GM21576 (cell line): ENCODE data around the gene OSBPL1A.

Experiments used
- ATAC-seq: cut with Tn5 transposase; IDR thresholded peaks from one replicate; pipeline ENCODE4 v1.9.1; 2021; ENCODE audit warnings: mild to moderate bottlenecking, moderate library complexity; ENCODE audit not compliant: unreplicated experiment

Gene OSBPL1A

DNA sequence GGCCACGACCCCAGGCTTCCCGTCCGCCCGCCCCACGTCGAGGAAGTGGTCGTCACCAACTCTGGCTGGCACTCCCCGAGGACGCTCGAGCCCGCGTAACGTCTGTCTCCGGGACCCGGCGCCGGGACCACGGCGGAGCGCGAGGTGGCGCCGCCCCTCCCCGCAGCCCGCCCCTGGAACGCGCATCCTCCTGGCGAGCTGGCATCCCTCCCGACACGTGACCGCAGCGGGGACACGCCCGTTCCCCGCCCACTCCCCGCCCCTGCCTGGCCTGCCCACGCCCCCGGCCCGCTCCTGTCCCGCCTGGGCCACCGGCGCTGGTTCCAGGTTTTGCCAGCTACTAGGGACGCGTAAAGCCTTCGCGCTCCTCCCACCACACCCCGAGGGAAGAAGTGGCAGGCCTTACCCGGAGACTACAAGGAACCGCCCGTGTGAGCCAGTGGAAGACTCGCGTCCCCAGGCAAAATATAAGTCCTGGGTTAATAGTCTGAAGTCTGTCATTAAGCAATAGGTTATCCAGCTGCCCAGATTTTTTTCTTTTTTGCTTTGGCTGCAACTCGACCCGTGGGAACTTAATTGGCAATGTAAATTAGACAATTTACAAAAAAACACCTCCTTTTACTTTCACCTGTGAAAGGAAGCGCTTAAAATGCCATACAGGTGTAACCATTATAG is at the start of gene OSBPL1A:
Gene OSBPL1A (minus strand): TSS at position 131 of the 675 bp plus-strand sequence. CDS start 20,291 bp downstream, outside the sequence.
- no peak for ATAC-seq

DNA sequence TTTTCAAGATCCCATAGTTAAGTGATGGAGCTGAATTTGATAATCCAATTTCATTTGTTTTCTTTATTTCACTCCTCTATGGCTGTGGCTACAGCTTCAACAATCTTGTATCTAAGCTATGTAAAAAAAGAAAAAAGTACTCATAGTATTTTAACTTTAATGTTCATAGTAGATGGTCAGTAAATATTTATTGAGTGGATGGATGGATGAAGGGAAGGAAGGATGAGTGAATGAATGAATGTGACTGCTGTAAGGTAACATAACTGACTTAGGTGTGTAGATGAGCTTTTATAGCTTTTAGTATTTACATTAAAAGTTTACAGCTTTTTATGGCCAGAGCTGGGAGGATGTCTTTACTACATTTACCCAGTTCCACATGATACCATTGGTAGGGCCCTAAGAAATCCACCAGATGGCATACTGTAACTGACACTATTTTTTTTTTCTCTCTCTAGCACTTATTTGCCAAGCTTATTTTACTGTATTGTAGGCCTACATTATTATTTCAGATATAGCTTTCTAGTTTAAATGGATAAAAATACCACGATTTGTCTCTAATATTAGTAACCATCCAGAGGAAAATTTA is 49.4 kb upstream of the OSBPL1A start:
- no peak for ATAC-seq

GRCh38 chr18:24446453-24446852 is 48.8 kb upstream of the OSBPL1A start:
- peak; percentile 66 for ATAC-seq

DNA sequence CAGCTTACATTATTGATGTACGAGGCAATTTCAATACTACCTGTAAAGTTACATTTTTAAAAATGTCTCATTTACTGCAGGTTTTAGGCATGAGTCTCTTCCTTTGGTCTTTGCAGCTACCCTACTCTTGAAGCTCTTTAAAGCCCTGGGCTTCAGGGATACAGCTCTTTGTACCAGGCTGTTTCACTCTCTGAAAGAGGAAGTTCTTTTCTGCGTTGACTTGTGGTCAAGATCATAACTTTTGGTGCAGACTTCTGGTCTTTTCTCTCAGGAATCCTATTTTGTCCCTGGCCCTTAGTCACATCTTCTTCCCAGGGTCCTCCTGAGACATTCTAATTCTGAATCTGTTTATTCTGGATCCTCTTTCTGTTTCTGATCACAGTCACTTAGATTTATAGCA is 46.2 kb upstream of the OSBPL1A start:
- ATAC-seq, result peak; percentile 71

- ATAC-seq, result no peak
These were observed 39.3 kb upstream of the OSBPL1A start for GRCh38 chr18:24436939-24437338.

DNA sequence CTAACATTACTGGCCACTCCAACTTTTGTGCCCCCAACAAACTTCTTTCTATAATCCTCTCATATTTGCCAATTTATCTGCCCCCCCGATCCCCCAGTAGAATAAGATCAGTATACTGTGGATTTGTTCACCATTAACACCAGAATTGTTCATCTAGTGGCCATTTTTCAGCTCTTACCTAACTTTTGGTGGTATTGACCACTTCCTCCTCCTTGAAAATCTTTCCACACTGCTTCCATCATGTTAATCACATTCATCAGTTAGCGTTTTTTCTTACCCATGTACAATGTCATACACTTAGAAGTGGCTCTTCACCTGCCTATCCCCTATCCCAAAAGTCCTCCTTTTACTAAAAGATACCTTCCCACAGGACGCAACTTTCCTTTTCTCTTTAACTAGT is 35.0 kb upstream of the OSBPL1A start:
- no peak for ATAC-seq

DNA sequence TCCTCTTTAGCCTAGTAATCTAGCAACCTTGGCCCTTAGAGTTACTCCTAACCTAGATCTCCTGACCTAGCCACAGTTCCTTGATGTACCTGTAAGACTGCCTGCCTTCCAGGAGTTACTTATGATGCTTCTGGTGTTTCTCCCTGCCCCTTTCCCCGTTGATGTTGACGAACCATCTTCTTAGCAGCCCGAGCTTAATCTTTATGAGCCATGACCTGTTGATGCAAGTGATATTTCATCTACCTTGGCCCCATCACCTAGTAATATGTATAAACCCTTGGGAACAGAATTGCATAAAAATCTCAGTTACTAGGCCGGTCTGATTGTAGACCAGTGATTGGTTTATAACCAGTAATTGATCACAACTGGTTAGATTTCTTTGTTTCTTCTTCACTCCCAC is 31.6 kb upstream of the OSBPL1A start:
- ATAC-seq, result no peak

DNA sequence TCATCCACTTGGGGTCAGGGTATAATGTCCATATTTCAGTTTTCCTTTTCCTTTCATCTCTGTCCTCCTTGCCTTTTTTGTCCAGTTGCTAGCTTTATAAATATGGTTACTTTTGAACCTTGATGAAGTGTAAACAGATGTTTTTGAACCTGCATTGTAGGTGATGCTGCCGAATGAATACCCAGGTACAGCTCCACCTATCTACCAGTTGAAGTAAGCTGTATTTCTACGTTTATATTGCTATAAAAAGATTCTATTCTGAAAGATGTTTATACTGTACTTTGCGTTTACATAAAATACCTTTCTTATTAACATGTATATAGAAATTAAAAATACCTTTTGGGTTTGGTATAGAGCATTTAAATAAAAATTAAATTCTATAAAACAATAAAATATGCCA is 31.1 kb upstream of the OSBPL1A start:
- no peak for ATAC-seq

DNA sequence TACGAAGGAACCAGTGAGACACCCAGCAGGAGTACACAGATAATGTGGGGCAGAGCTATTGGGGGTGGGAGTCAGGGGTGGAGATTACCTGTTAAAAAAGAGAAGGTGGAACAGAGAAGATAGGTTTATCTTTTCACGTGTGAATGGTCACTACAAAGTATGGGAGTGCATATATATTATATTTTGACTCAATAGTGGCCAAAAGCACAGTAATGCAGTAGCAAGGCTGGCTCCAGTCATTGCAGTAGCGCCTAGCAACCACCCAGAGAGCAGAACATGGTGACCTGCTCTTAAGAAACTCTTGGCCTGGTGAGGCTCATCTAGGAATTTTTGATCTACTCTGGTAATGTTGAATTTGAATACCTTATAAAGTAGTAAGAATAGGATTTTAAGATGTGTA is 29.9 kb upstream of the OSBPL1A start:
- ATAC-seq, result no peak

- ATAC-seq, result peak; percentile 87
These were observed 29.0 kb upstream of the OSBPL1A start, which contains the start of gene IMPACT for GRCh38 chr18:24426398-24427294. Gene IMPACT (plus strand): TSS chr18:24426670. CDS start chr18:24426757, 87 bp downstream.

- no peak for ATAC-seq
These were observed 28.4 kb upstream of the OSBPL1A start for GRCh38 chr18:24426073-24426397.

- no peak for ATAC-seq
These were observed 24.2 kb upstream of the OSBPL1A start for GRCh38 chr18:24421831-24422230.

DNA sequence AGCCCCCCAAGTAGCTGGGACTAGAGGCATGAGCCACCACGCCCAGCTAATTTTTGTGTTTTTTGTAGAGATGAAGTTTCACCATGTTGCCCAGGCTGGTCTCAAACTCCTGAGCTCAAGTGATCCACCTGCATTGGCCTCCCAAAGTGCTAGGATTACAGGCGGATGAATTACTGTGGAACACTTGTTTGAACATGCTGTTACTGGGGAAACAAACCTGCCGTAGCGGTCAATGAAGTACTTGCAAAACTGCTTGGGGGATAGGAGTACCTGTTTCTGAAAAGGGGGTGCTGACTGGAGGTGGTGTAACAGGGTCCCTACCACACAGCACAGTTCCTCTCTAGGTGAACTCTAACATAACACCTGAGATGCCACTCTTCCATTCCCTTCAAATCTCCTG is 22.9 kb upstream of the OSBPL1A start:
- ATAC-seq, result no peak

DNA sequence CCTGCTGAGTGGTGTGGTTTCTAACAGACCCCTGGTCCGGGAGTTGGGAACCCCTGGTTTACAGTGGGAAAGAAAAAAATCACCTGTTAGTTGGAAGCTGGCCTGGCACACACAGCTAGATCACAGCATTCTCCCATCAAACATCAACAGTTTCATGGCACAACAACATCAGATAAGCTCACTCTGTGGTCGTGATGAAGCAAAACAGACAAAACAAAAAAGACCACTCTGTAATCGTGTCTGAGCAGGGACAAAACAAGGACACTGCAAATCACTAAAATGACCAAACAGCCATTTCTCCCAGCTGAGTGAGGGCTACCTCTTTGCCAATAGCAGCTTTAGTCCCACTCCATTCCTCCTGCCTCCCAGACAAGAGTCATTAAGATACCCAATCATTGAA is 19.9 kb upstream of the OSBPL1A start:
- no peak for ATAC-seq

DNA sequence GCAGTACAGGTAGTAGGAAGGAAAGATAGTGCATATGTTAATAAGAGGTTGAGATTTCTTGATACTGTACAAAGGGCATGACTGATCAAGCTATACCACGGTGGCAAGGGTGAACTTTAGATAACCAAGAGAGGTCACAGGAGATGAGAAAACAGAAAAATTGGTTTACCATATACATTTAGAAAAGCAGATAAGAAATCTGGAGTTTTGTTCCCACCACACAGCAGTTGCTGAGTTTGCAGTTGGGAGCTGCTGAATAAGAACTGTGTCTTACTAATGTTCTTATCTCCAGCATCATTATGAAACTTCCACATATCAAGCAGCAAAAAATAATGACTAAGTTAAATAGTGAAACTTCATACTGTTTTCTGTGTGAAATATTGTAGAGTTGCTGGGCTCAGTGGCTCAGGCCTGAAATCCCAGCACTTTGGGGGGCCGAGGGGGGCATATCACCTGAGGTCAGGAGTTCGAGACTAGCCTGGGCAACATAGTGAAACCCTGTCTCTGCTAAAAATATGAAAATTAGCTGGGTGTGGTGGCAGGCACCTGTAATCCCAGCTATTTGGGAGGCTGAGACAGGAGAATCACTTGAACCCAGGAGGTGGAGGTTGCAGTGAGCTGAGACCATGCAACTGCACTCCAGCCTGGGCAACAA is 16.9 kb upstream of the OSBPL1A start:
- peak; percentile 53 for ATAC-seq

- ATAC-seq, result no peak
These were observed 15.5 kb upstream of the OSBPL1A start for GRCh38 chr18:24413148-24413547.

GRCh38 chr18:24408496-24408895 is 10.9 kb upstream of the OSBPL1A start:
- ATAC-seq, result no peak

- no peak for ATAC-seq
These were observed 7.0 kb upstream of the OSBPL1A start for GRCh38 chr18:24404591-24404990.

GRCh38 chr18:24403076-24403475 is 5.5 kb upstream of the OSBPL1A start:
- no peak for ATAC-seq

DNA sequence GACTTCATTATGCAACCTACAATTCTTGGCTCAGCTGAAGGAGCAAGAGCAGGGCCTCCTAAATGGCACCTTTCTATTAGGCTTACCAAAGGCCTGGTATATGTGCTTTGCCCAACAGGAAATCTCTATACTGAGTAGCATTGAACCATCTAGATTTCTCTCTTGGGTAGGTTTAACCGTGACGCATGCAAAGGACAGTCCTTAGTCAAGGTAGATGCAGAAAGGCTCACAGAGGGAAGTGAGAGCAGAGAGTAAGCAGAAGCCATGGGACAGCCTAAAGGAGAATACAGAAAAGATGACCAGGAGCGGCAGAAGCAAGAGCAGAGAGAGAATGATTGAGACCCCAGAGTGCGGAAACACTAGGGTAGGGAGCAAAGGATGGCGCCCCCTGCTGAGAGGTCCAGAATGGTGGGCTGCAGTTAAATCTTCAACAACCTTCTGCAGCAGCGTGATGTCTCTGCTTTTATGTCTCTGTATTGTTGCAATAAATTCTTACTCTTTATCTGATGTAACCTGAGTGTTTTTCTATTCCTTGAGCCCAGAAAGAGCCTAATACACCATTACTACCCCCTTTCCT is 4.7 kb upstream of the OSBPL1A start:
- ATAC-seq, result no peak

DNA sequence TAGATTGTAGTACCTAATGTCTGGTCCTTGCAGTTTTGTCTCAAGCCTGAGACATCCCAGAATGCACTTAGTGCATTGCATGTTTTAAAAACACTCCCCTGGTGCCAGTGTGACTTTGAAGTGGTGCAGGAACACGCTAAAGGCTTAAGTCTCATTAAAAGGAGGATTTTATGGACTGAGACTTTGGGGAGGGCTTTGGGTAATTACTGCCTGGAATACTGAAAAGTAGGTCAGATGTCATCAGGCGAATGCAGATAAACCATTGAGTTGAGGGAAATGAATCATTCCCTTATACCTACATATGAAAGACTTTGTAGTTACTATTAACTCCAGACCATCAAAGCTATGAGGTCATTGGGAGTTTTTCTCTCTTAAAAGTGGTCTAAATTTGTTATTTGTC is 3.0 kb upstream of the OSBPL1A start:
- no peak for ATAC-seq
